HepG2 (cell line): ENCODE results near the gene SMAD3. TPM values are rescaled to one million over a fixed set of nuclear protein-coding genes. Genes with fewer than 3 reads are reported as not detected.
A peak's percentile ranks its signal among the peaks of the same experiment; 100 is the strongest.

Experiments used
- BRD4 ChIP-seq: sonication (generic); formaldehyde crosslinking; IDR thresholded peaks from 2 replicates; pipeline ENCODE4 v1.4.0; 2020; ENCODE audit warnings: missing genetic modification reagents
- CREB1 ChIP-seq, 2 experiments: fragments of 450-650 bp in 1 of 2; IDR thresholded peaks; 2 replicates each; pipeline ENCODE4 v1.6.1; 2016 to 2017; ENCODE audit warnings: control low read depth in 1 of 2, mild to moderate bottlenecking in 1 of 2, missing compliant biosample characterization in 1 of 2, missing genetic modification characterization in 1 of 2
- JUN ChIP-seq: sonication (generic); formaldehyde crosslinking; IDR thresholded peaks from 2 replicates; pipeline ENCODE4 v1.4.0; 2020; ENCODE audit warnings: mild to moderate bottlenecking, missing genetic modification reagents
- KAT8 ChIP-seq: IDR thresholded peaks from 2 replicates; pipeline ENCODE4 v1.6.1; 2016; ENCODE audit warnings: missing genetic modification reagents, missing compliant biosample characterization
- PCBP1 ChIP-seq: fragments of 200-400 bp; formaldehyde crosslinking; IDR thresholded peaks from 2 replicates; pipeline ENCODE4 v1.6.1; 2017; ENCODE audit warnings: mild to moderate bottlenecking, low read depth, low read length, borderline replicate concordance
- RCOR2 ChIP-seq: IDR thresholded peaks from 2 replicates; pipeline ENCODE4 v1.6.1; 2016; ENCODE audit warnings: missing biosample characterization, missing genetic modification reagents
- SNAI1 ChIP-seq: sonication (generic); formaldehyde crosslinking; IDR thresholded peaks from 2 replicates; pipeline ENCODE4 v1.5.0; 2020; ENCODE audit warnings: mild to moderate bottlenecking, missing genetic modification reagents, borderline replicate concordance
- YEATS2 ChIP-seq: sonication (generic); formaldehyde crosslinking; IDR thresholded peaks from 2 replicates; pipeline ENCODE4 v1.4.0; 2020; ENCODE audit warnings: missing genetic modification reagents, borderline replicate concordance
- ZBTB38 ChIP-seq: sonication (generic); formaldehyde crosslinking; IDR thresholded peaks from 2 replicates; pipeline ENCODE4 v1.5.1; 2020; ENCODE audit warnings: mild to moderate bottlenecking, missing genetic modification reagents
- ZKSCAN5 ChIP-seq: sonication (generic); formaldehyde crosslinking; IDR thresholded peaks from 2 replicates; pipeline ENCODE4 v1.5.1; 2020; ENCODE audit warnings: mild to moderate bottlenecking, missing genetic modification reagents
- ZMYM3 ChIP-seq: sonication (generic); formaldehyde crosslinking; IDR thresholded peaks from 2 replicates; pipeline ENCODE4 v1.5.1; 2020; ENCODE audit warnings: mild to moderate bottlenecking, missing genetic modification reagents
- ZNF138 ChIP-seq: sonication (generic); formaldehyde crosslinking; IDR thresholded peaks from 2 replicates; pipeline ENCODE4 v1.5.0; 2020; ENCODE audit warnings: mild to moderate bottlenecking, low read depth, missing genetic modification reagents
- ZNF292 ChIP-seq: sonication (generic); formaldehyde crosslinking; IDR thresholded peaks from 2 replicates; pipeline ENCODE4 v1.8.1; 2022; ENCODE audit warnings: mild to moderate bottlenecking, low read depth, missing genetic modification reagents, borderline replicate concordance
- ZNF335 ChIP-seq: sonication (generic); formaldehyde crosslinking; IDR thresholded peaks from 2 replicates; pipeline ENCODE4 v1.4.0; 2020; ENCODE audit warnings: missing genetic modification reagents
- ZNF501 ChIP-seq: sonication (generic); formaldehyde crosslinking; IDR thresholded peaks from 2 replicates; pipeline ENCODE4 v1.5.1; 2020; ENCODE audit warnings: mild to moderate bottlenecking, moderate library complexity, missing genetic modification reagents
- ZNF672 ChIP-seq: sonication (generic); formaldehyde crosslinking; IDR thresholded peaks from 2 replicates; pipeline ENCODE4 v1.8.1; 2022; ENCODE audit warnings: missing genetic modification reagents
- ZSCAN22 ChIP-seq: sonication (generic); formaldehyde crosslinking; IDR thresholded peaks from 2 replicates; pipeline ENCODE4 v1.4.0; 2020; ENCODE audit warnings: mild to moderate bottlenecking, missing genetic modification reagents
- polyA plus RNA-seq, 8 experiments: library from polyadenylated mRNA; depleted of rRNA in 3 of 8; stranded (reverse) in 7 of 8; unstranded in 1 of 8; fragments of >200 nt; fragmentation: Illumina TruSeq in 4 of 8; extraction: Trizol in 4 of 8; gene quantifications; 2 replicates each; pipeline versions ENCODE4 v1.2.1 to v1.2.3, GENCODE V29; 2011 to 2016; ENCODE audit warnings: low read depth in 4 of 8, missing spikeins in 1 of 8, mixed read lengths in 1 of 8; ENCODE audit not compliant: insufficient read depth in 1 of 8
- total RNA-seq, 5 experiments: library from RNA; depleted of rRNA; stranded (reverse); fragments of >200 nt; fragmentation: Illumina TruSeq; extraction: Trizol; gene quantifications; 2 replicates each; pipeline ENCODE4 v1.2.3, GENCODE V29; 2016; ENCODE audit warnings: low read depth in 1 of 5
- TF ChIP-seq, protein P1 (sequence below): IDR thresholded peaks from 2 replicates; pipeline ENCODE4 v1.6.1; 2016; ENCODE audit warnings: low read depth, control low read depth
- TF ChIP-seq, protein P2 (sequence below): sonication (generic); formaldehyde crosslinking; IDR thresholded peaks from 2 replicates; pipeline ENCODE4 v1.4.0; 2020; ENCODE audit warnings: missing genetic modification reagents, borderline replicate concordance

Gene SMAD3
- total and polyA plus RNA-seq, 2 of the 13 experiments (the other 11 are each of a cell fraction or from before 2014, with no cell fraction given): 8.6 to 56.3 TPM

DNA sequence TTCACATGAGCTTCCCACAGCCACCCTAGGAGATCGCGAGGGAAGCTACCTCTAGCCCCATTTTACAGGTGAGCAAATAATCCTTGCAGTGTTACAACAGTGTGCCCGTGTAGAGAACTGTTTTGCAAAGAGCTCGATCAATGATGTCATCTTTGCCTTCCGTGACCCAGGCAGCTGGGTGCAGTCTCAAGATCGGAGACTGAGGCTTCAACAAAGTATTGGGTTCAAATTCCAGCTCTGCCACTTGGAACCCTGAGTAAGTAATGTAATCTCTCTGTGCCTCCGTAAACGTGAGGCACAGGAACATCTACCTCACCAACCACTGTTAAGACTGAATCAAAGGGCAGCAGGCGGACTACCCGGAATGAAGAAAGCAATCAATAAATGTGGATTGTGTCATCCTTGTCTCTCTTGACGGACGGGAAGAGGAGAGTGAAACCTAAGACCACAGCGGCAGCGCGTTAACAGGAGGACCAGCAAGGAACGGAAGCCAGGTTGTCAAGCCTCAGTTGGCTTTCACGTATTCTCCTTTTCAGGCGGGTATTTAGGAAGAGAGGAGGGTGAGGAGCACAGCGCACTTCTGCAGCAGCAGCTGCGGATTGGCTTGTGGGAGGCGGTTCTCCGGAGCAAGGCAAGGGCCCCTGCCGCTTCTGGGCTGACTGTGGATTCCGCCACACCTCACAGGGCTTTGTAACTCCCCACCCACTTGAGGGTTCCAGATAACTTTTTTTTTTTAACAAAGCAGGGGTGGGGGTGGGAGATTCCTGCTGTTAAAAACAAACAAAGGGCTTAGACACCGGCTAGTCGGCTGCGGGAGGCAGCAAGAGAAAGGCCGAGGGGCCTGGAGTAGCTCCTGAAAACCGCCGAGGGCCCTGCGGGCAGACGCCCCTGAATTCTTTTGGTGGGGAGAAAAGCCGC is 1.5 kb upstream of the SMAD3 start (continued):
- TF ChIP-seq BRD4 (CRISPR knock-in tag) (peak; percentile 16; the same call in 1 of the 2 replicates), ZNF335 (CRISPR knock-in tag) (0 out of 2 replicates have a peak, but pooled peaks have one; percentile 35), ZSCAN22 (CRISPR knock-in tag) (peak; percentile 76; the same call in 1 of the 2 replicates), ZBTB38 (CRISPR knock-in tag) (peak; percentile 73; the same call in 1 of the 2 replicates), ZKSCAN5 (CRISPR knock-in tag) (no peak), SNAI1 (CRISPR knock-in tag) (0 out of 2 replicates have a peak, but pooled peaks have one; percentile 85), KAT8 (CRISPR knock-in tag) (peak; percentile 45; the same call in 1 of the 2 replicates), CREB1 (IDR thresholded peaks at IDR 0.05) (no peak), CREB1 (CRISPR knock-in tag; IDR thresholded peaks at IDR 0.05) (peak; percentile 74), ZMYM3 (CRISPR knock-in tag) (peak; percentile 88), ZNF672 (CRISPR knock-in tag) (no peak), YEATS2 (CRISPR knock-in tag) (peak; percentile 42), JUN (CRISPR knock-in tag) (peak; percentile 60; the same call in 1 of the 2 replicates), PCBP1 (0 out of 2 replicates have a peak, but pooled peaks have one; percentile 32), RCOR2 (CRISPR knock-in tag) (peak; percentile 66; the same call in 1 of the 2 replicates), ZNF501 (CRISPR knock-in tag) (no peak), ZNF292 (peak; percentile 83; the same call in 1 of the 2 replicates), ZNF138 (CRISPR knock-in tag) (peak; percentile 68; the same call in 1 of the 2 replicates)
- TF ChIP-seq, protein P1, sequence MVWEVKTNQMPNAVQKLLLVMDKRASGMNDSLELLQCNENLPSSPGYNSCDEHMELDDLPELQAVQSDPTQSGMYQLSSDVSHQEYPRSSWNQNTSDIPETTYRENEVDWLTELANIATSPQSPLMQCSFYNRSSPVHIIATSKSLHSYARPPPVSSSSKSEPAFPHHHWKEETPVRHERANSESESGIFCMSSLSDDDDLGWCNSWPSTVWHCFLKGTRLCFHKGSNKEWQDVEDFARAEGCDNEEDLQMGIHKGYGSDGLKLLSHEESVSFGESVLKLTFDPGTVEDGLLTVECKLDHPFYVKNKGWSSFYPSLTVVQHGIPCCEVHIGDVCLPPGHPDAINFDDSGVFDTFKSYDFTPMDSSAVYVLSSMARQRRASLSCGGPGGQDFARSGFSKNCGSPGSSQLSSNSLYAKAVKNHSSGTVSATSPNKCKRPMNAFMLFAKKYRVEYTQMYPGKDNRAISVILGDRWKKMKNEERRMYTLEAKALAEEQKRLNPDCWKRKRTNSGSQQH (CRISPR knock-in tag): peak; percentile 65; the same call in 1 of the 2 replicates
- TF ChIP-seq, protein P2, sequence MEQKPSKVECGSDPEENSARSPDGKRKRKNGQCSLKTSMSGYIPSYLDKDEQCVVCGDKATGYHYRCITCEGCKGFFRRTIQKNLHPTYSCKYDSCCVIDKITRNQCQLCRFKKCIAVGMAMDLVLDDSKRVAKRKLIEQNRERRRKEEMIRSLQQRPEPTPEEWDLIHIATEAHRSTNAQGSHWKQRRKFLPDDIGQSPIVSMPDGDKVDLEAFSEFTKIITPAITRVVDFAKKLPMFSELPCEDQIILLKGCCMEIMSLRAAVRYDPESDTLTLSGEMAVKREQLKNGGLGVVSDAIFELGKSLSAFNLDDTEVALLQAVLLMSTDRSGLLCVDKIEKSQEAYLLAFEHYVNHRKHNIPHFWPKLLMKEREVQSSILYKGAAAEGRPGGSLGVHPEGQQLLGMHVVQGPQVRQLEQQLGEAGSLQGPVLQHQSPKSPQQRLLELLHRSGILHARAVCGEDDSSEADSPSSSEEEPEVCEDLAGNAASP: peak; percentile 17; the same call in 1 of the 2 replicates
